IMR-90 (cell line): ENCODE data around the gene UMODL1. TPM values are rescaled to one million over a fixed set of nuclear protein-coding genes. Genes with fewer than 3 reads are reported as not detected.

Experiments used
- ATAC-seq: fragments of 200-7000 bp; cut with Tn5 transposase; 2 replicates; pipeline ENCODE4 v1.9.1; 2020; ENCODE audit warnings: low read depth, mild to moderate bottlenecking, moderate library complexity
- BruUV-seq: library from RNA; stranded (reverse); fragments of 400-500 nt; replicated peaks from 2 replicates; lab custom pipeline; 2021; lab: Mats Ljungman, UMichigan
- CTCF ChIA-PET: fragments of 300-600 bp; formaldehyde crosslinking; extraction: SDS; loops from one replicate; lab custom pipeline; 2021; ENCODE audit warnings: antibody characterized with exemption; lab: Yijun Ruan, JAX
- POLR2A ChIA-PET: fragments of 300-600 bp; sonication (Branson Sonifier 250); formaldehyde crosslinking; loops from one replicate; lab custom pipeline; 2022; ENCODE audit warnings: antibody characterized with exemption; ENCODE audit not compliant: unreplicated experiment; lab: Charles Lee
- DNase-seq: peaks from one replicate; pipeline ENCODE4 v3.0.0; 2013
- H2AFZ ChIP-seq: replicated peaks from 2 replicates; pipeline ENCODE3; 2013; ENCODE audit warnings: low read length, mild to moderate bottlenecking; ENCODE audit not compliant: poor library complexity
- H2AK5ac ChIP-seq: 2 replicates; pipeline ENCODE4 v1.6.1; 2013; ENCODE audit warnings: low read depth, low read length, inconsistent platforms
- H2AK9ac ChIP-seq: replicated peaks from 2 replicates; pipeline ENCODE3; 2013; ENCODE audit warnings: mild to moderate bottlenecking, low read depth, low read length, moderate library complexity; ENCODE audit not compliant: poor library complexity
- H2BK120ac ChIP-seq: 2 replicates; pipeline ENCODE4 v1.6.1; 2013; ENCODE audit warnings: low read depth, low read length, inconsistent platforms
- H2BK15ac ChIP-seq: 3 replicates; pipeline ENCODE4 v1.6.1; 2013; ENCODE audit warnings: low read depth, low read length, inconsistent platforms
- H2BK20ac ChIP-seq: 2 replicates; pipeline ENCODE4 v1.6.1; 2013; ENCODE audit warnings: low read depth, mild to moderate bottlenecking, inconsistent platforms, low read length, moderate library complexity
- H2BK5ac ChIP-seq: 2 replicates; pipeline ENCODE4 v1.6.1; 2013; ENCODE audit warnings: mild to moderate bottlenecking, low read depth, low read length, inconsistent platforms; ENCODE audit not compliant: poor library complexity, severe bottlenecking
- H3K14ac ChIP-seq: replicated peaks from 2 replicates; pipeline ENCODE4 v1.6.1; 2013; ENCODE audit warnings: low read depth, low read length, inconsistent platforms
- H3K18ac ChIP-seq: 2 replicates; pipeline ENCODE4 v1.6.1; 2013; ENCODE audit warnings: low read depth, low read length, control low read depth
- H3K23ac ChIP-seq: 2 replicates; pipeline ENCODE4 v1.6.1; 2013; ENCODE audit warnings: low read depth, low read length, inconsistent platforms
- H3K27ac ChIP-seq: 2 replicates; pipeline ENCODE4 v1.5.1; 2013; ENCODE audit warnings: mild to moderate bottlenecking, control low read depth, low read length; ENCODE audit not compliant: insufficient read depth
- H3K27me3 ChIP-seq: 2 replicates; pipeline ENCODE4 v1.6.1; 2013; ENCODE audit warnings: low read length; ENCODE audit not compliant: control insufficient read depth, insufficient read depth
- H3K36me3 ChIP-seq: 2 replicates; pipeline ENCODE4 v1.6.1; 2013; ENCODE audit warnings: low read length, mixed read lengths; ENCODE audit not compliant: control insufficient read depth, insufficient read depth
- H3K4ac ChIP-seq: 2 replicates; pipeline ENCODE4 v1.6.1; 2013; ENCODE audit warnings: low read depth, low read length, inconsistent platforms
- H3K4me1 ChIP-seq: 2 replicates; pipeline ENCODE4 v1.6.1; 2013; ENCODE audit warnings: low read length, mixed read lengths; ENCODE audit not compliant: control insufficient read depth, insufficient read depth
- H3K4me2 ChIP-seq: 2 replicates; pipeline ENCODE4 v1.6.1; 2013; ENCODE audit warnings: low read depth, mild to moderate bottlenecking, control low read depth, low read length, moderate library complexity
- H3K4me3 ChIP-seq: 2 replicates; pipeline ENCODE4 v1.5.1; 2013; ENCODE audit warnings: low read depth, mild to moderate bottlenecking, control low read depth, low read length, moderate library complexity; ENCODE audit not compliant: insufficient read depth
- H3K56ac ChIP-seq: 2 replicates; pipeline ENCODE4 v1.6.1; 2013; ENCODE audit warnings: low read length, inconsistent platforms; ENCODE audit not compliant: insufficient read depth; ENCODE audit errors: extremely low read depth
- H3K79me1 ChIP-seq, 2 experiments: 2 replicates each; pipeline ENCODE4 v1.6.1; 2013; ENCODE audit warnings: low read length in 2 of 2, inconsistent platforms in 1 of 2, low read depth in 1 of 2
- H3K9ac ChIP-seq: 2 replicates; pipeline ENCODE4 v1.6.1; 2013; ENCODE audit warnings: low read depth, low read length, control low read depth
- H3K9me1 ChIP-seq: 2 replicates; pipeline ENCODE4 v1.6.1; 2013; ENCODE audit warnings: low read length, inconsistent platforms; ENCODE audit not compliant: insufficient read depth
- H3K9me3 ChIP-seq: 2 replicates; pipeline ENCODE4 v1.6.1; 2013; ENCODE audit warnings: low read length; ENCODE audit not compliant: control insufficient read depth, insufficient read depth
- H4K20me1 ChIP-seq: 2 replicates; pipeline ENCODE4 v1.6.1; 2013; ENCODE audit warnings: low read length, inconsistent platforms; ENCODE audit not compliant: insufficient read depth
- H4K5ac ChIP-seq: 2 replicates; pipeline ENCODE4 v1.6.1; 2013; ENCODE audit warnings: mild to moderate bottlenecking, low read depth, low read length, control low read depth
- H4K8ac ChIP-seq, 2 experiments: 2 replicates each; pipeline ENCODE4 v1.6.1; 2013; ENCODE audit warnings: low read depth in 2 of 2, low read length in 2 of 2, control low read depth in 1 of 2, inconsistent platforms in 1 of 2
- H4K91ac ChIP-seq: 2 replicates; pipeline ENCODE4 v1.6.1; 2013; ENCODE audit warnings: low read depth, low read length, inconsistent platforms; ENCODE audit not compliant: insufficient read depth
- CEBPB ChIP-seq: IDR thresholded peaks from 2 replicates; pipeline ENCODE4 v1.6.1; 2012; ENCODE audit warnings: low read depth, low read length, improper control_type of control experiment
- CHD1 ChIP-seq: IDR thresholded peaks from 2 replicates; pipeline ENCODE4 v1.6.1; 2012; ENCODE audit warnings: low read depth, low read length, improper control_type of control experiment
- FOS ChIP-seq: fragments of 150-350 bp; IDR thresholded peaks from 2 replicates; pipeline ENCODE4 v1.6.1; 2016; ENCODE audit warnings: low read depth, low read length
- NFE2L2 ChIP-seq: fragments of 150-350 bp; IDR thresholded peaks from 2 replicates; pipeline ENCODE4 v1.6.1; 2016; ENCODE audit warnings: low read depth, mild to moderate bottlenecking, low read length
- POLR2A ChIP-seq: IDR thresholded peaks from 2 replicates; pipeline ENCODE4 v1.6.1; 2012; ENCODE audit warnings: mild to moderate bottlenecking, low read depth, low read length
- RFX5 ChIP-seq: IDR thresholded peaks from 2 replicates; pipeline ENCODE4 v1.8.0; 2012; ENCODE audit warnings: low read depth, mild to moderate bottlenecking, low read length, moderate library complexity
- WGBS, 2 experiments: methylation state at CpG; one replicate each; pipeline versions ENCODE4 v1.1.5 to v1.1.7; 2013; ENCODE audit warnings: missing lambda C conversion rate in 2 of 2; ENCODE audit not compliant: insufficient read length in 1 of 2; ENCODE audit errors: extremely low coverage in 2 of 2; 5-methylcytosine and 5-hydroxymethylcytosine counted together
- dilution Hi-C: fragments of 300-500 bp; cut with HindIII; formaldehyde crosslinking; loops from one replicate; pipeline ENCODE4 v1.14.3; 2018; ENCODE audit warnings: low sequenced_read_pairs; ENCODE audit not compliant: unreplicated experiment
- in situ Hi-C: fragments of 300-500 bp; cut with MboI; formaldehyde crosslinking; loops from 3 replicates; pipeline ENCODE4 v1.14.3; 2019; ENCODE audit warnings: low sequenced_read_pairs, inconsistent platforms, mixed read lengths
- intact Hi-C: fragments of 100-400 bp; cut with micrococcal nuclease; formaldehyde crosslinking; loops from 2 replicates; pipeline ENCODE4 v1.10.0; 2022
- polyA plus RNA-seq, 3 experiments: library from polyadenylated mRNA; depleted of rRNA; stranded (reverse); fragments of >200 nt; gene quantifications; 2 replicates each; pipeline ENCODE4 v1.2.3, GENCODE V29; 2012; ENCODE audit warnings: low replicate concordance in 1 of 3
- total RNA-seq: library from RNA; depleted of rRNA; stranded (reverse); fragments of >200 nt; gene quantifications from 2 replicates; pipeline ENCODE4 v1.2.3, GENCODE V29; 2012
- TF ChIP-seq, protein P1 (sequence below): fragments of 150-350 bp; IDR thresholded peaks from 2 replicates; pipeline ENCODE4 v1.6.1; 2016; ENCODE audit warnings: low read depth, mild to moderate bottlenecking, low read length, moderate library complexity, borderline replicate concordance
- TF ChIP-seq, protein P2 (sequence below): fragments of 150-350 bp; IDR thresholded peaks from 2 replicates; pipeline ENCODE4 v1.6.1; 2017; ENCODE audit warnings: mild to moderate bottlenecking, antibody characterized with exemption, low read length, low read depth

UMODL1 gene
- total and polyA plus RNA-seq, 2 of the 4 experiments (the other 2 are of a cell fraction), result 0.02 TPM; not detected in 1

DNA sequence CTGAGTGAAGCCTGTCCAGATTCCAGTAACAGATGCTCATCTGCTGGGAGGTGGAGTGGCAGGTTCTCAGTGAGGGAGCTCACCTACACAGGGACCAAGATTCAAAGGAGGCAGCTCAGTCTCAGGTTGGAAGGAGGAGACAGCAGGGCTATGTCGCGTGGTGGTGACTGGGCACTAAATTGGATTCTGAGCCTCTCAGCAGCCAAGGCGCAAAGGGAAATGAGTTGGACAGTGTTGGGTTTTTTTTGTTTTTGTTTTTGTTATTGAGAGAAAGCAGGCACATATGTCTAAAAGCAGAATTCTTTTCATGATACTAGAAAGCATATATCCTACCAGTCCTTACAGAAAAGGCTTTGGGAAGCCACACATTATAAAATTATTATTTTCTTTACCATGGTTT, 26.2 kb downstream of the UMODL1 start:
- no TSS peak for BruUV-seq
- in situ Hi-C loops, result loop anchor here (5.0 to 10.0 kb wide), 2 partner anchors 95 to 162 kb away; no protein-coding TSS in a partner anchor
- peak; percentile 16 for DNase-seq

More for the DNA sequence above, 26.2 kb downstream of the UMODL1 start:
- Histone ChIP-seq H3K36me3 (no peaks in the 10 kb centered on the region), H3K56ac (peak overlapping the region; percentile 45), H2BK120ac (peak overlapping the region; percentile 100), H3K27me3 (no peaks in the 10 kb centered on the region), H2BK20ac (peak overlapping the region; percentile 100), H2AFZ (peak overlapping the region; percentile 70), H4K8ac (peak overlapping the region; percentile 87 to 90), H3K4me1 (peaks cover 16% of the 10 kb centered on the region), H4K91ac (peak overlapping the region; percentile 98), H3K9me3 (peaks cover 7% of the 10 kb centered on the region), H3K9ac (peak overlapping the region; percentile 38; the same call in 1 of the 2 replicates), H3K4ac (peak overlapping the region; percentile 99), H3K18ac (peak overlapping the region; percentile 92), H2AK5ac (peak overlapping the region; percentile 99), H3K4me2 (no peak overlapping the region), H2AK9ac (peak overlapping the region; percentile 78), H2BK5ac (peak overlapping the region; percentile 94), H3K9me1 (peaks cover 14% of the 10 kb centered on the region), H3K79me1 (no peaks in the 10 kb centered on the region), H2BK15ac (peak overlapping the region; percentile 100), H3K4me3 (no peak overlapping the region), H4K20me1 (no peaks in the 10 kb centered on the region), H4K5ac (peak overlapping the region; percentile 87), H3K27ac (peak overlapping the region; percentile 91), H3K23ac (peak overlapping the region; percentile 95), H3K14ac (peak overlapping the region; percentile 97)
- no CpG with 5 or more reads among the region's 3 CpGs for WGBS, 2 experiments
- ChIA-PET POLR2A (interaction anchor here (0.8 kb wide), 1 partner anchor 95 kb away, joined by 3 read pairs; no protein-coding TSS in a partner anchor), CTCF (interaction anchor here (1.1 to 1.6 kb wide), 2 partner anchors 11 to 21 kb away, joined by 4 to 8 read pairs; no protein-coding TSS in a partner anchor)
- no peak for ATAC-seq
- no peak for TF ChIP-seq CHD1
- no peak for TF ChIP-seq RFX5
- TF ChIP-seq NFE2L2, result no peak
- TF ChIP-seq, protein P1, sequence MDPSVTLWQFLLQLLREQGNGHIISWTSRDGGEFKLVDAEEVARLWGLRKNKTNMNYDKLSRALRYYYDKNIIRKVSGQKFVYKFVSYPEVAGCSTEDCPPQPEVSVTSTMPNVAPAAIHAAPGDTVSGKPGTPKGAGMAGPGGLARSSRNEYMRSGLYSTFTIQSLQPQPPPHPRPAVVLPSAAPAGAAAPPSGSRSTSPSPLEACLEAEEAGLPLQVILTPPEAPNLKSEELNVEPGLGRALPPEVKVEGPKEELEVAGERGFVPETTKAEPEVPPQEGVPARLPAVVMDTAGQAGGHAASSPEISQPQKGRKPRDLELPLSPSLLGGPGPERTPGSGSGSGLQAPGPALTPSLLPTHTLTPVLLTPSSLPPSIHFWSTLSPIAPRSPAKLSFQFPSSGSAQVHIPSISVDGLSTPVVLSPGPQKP, result no peak
- no peak for TF ChIP-seq FOS
- no peak for TF ChIP-seq POLR2A
- TF ChIP-seq, protein P2, sequence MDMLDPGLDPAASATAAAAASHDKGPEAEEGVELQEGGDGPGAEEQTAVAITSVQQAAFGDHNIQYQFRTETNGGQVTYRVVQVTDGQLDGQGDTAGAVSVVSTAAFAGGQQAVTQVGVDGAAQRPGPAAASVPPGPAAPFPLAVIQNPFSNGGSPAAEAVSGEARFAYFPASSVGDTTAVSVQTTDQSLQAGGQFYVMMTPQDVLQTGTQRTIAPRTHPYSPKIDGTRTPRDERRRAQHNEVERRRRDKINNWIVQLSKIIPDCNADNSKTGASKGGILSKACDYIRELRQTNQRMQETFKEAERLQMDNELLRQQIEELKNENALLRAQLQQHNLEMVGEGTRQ, result no peak
- TF ChIP-seq CEBPB, result no peak
- intact Hi-C loops, result loop anchor here (2.0 to 5.0 kb wide), 2 partner anchors 40 to 145 kb away; partner anchors contain the start of gene C2CD2
- dilution Hi-C loops, result no loop called here
